WTC11 (cell line): ENCODE data around the gene RNASE3.

Experiments used
- CTCF ChIP-seq: fragments of 200-600 bp; IDR thresholded peaks from 2 replicates; pipeline ENCODE4 v1.8.0; 2022; ENCODE audit warnings: antibody characterized with exemption
- E2F1 ChIP-seq: sonication (generic); formaldehyde crosslinking; IDR thresholded peaks from 2 replicates; pipeline ENCODE4 v1.8.0; 2022; ENCODE audit warnings: mild to moderate bottlenecking, missing genetic modification reagents
- E2F4 ChIP-seq: sonication (generic); formaldehyde crosslinking; IDR thresholded peaks from 2 replicates; pipeline ENCODE4 v1.8.1; 2022; ENCODE audit warnings: low read depth, mild to moderate bottlenecking, moderate library complexity, missing genetic modification reagents, borderline replicate concordance
- ETV6 ChIP-seq: sonication (generic); formaldehyde crosslinking; IDR thresholded peaks from 2 replicates; pipeline ENCODE4 v1.8.1; 2022; ENCODE audit warnings: mild to moderate bottlenecking, missing genetic modification reagents
- FOXP4 ChIP-seq: sonication (generic); formaldehyde crosslinking; IDR thresholded peaks from 2 replicates; pipeline ENCODE4 v1.8.0; 2022; ENCODE audit warnings: mild to moderate bottlenecking, missing genetic modification reagents
- MAX ChIP-seq: sonication (generic); formaldehyde crosslinking; IDR thresholded peaks from 2 replicates; pipeline ENCODE4 v1.8.0; 2022; ENCODE audit warnings: mild to moderate bottlenecking, missing genetic modification reagents
- NFYB ChIP-seq: sonication (generic); formaldehyde crosslinking; conservative IDR thresholded peaks from 2 replicates; pipeline ENCODE4 v1.8.0; 2022; ENCODE audit warnings: low read depth, missing genetic modification reagents
- PRRX2 ChIP-seq: fragments of 250-450 bp; sonication (Bioruptor Pico); IDR thresholded peaks from 2 replicates; pipeline ENCODE4 v1.8.0; 2021; ENCODE audit warnings: mild to moderate bottlenecking
- TEAD4 ChIP-seq: sonication (generic); formaldehyde crosslinking; IDR thresholded peaks from 2 replicates; pipeline ENCODE4 v1.8.0; 2022; ENCODE audit warnings: mild to moderate bottlenecking, missing genetic modification reagents
- TP53 ChIP-seq: sonication (generic); formaldehyde crosslinking; IDR thresholded peaks from 2 replicates; pipeline ENCODE4 v1.8.1; 2023; ENCODE audit warnings: mild to moderate bottlenecking, missing genetic modification reagents
- ZNF423 ChIP-seq: fragments of 250-450 bp; sonication (Bioruptor Pico); IDR thresholded peaks from 2 replicates; pipeline ENCODE4 v2.1.2; 2022; ENCODE audit warnings: mild to moderate bottlenecking, moderate library complexity
- ZSCAN18 ChIP-seq: fragments of 250-450 bp; sonication (Bioruptor Pico); IDR thresholded peaks from 2 replicates; pipeline ENCODE4 v2.1.2; 2022; ENCODE audit warnings: mild to moderate bottlenecking, moderate library complexity

GRCh38 chr14:20878695-20879094 lies 12.5 kb upstream of the RNASE3 start:
- TF ChIP-seq PRRX2 = no peak
- TF ChIP-seq FOXP4 (CRISPR knock-in tag) = no peak
- no peak for TF ChIP-seq TEAD4
- TF ChIP-seq E2F4 (CRISPR knock-in tag) = no peak
- TF ChIP-seq CTCF = no peak
- no peak for TF ChIP-seq ETV6 (CRISPR knock-in tag)
- no peak for TF ChIP-seq NFYB (CRISPR knock-in tag)
- no peak for TF ChIP-seq MAX (CRISPR knock-in tag)
- TF ChIP-seq E2F1 = no peak
- no peak for TF ChIP-seq ZNF423
- no peak for TF ChIP-seq TP53 (CRISPR knock-in tag)
- TF ChIP-seq ZSCAN18 (CRISPR knock-in tag) = no peak
